K562 (cell line): Measurements from ENCODE around the gene INCA1. TPM values are rescaled to one million over a fixed set of nuclear protein-coding genes. Genes with fewer than 3 reads are reported as not detected.

Source experiments
- ARNT ChIP-seq, 2 experiments: fragments of 450-650 bp; IDR thresholded peaks; 2 replicates each; pipeline ENCODE4 v1.6.1; 2016; ENCODE audit warnings: mild to moderate bottlenecking in 1 of 2
- CEBPG ChIP-seq, 3 experiments: fragments of 200-800 bp in 1 of 3; sonication (Bioruptor generic) in 1 of 3; sonication (generic) in 1 of 3; formaldehyde crosslinking in 1 of 3; IDR thresholded peaks in 2 of 3; conservative IDR thresholded peaks in 1 of 3; 2 replicates each; pipeline versions ENCODE4 v1.6.1 to v1.8.0; 2016 to 2022; ENCODE audit warnings: missing compliant biosample characterization in 2 of 3, missing genetic modification characterization in 2 of 3, mild to moderate bottlenecking in 1 of 3, missing genetic modification reagents in 1 of 3
- DMBX1 ChIP-seq: fragments of 250-450 bp; sonication (Bioruptor Pico); IDR thresholded peaks from 2 replicates; pipeline ENCODE4 v1.8.0; 2022; ENCODE audit warnings: inconsistent platforms, mild to moderate bottlenecking, moderate library complexity, borderline replicate concordance
- GTF2E2 ChIP-seq: fragments of 200-800 bp; sonication (Bioruptor generic); IDR thresholded peaks from 2 replicates; pipeline ENCODE4 v1.6.1; 2016; ENCODE audit warnings: missing genetic modification characterization, missing compliant biosample characterization
- NR2C1 ChIP-seq, 2 experiments: fragments of 450-650 bp; IDR thresholded peaks; 2 replicates each; pipeline ENCODE4 v1.6.1; 2017; ENCODE audit warnings: mild to moderate bottlenecking in 2 of 2, antibody characterized with exemption in 1 of 2, inconsistent platforms in 1 of 2, missing compliant biosample characterization in 1 of 2, missing genetic modification characterization in 1 of 2
- RBM14 ChIP-seq: fragments of 200-400 bp; formaldehyde crosslinking; IDR thresholded peaks from 2 replicates; pipeline ENCODE4 v1.6.1; 2018; ENCODE audit warnings: low read depth, mild to moderate bottlenecking, low read length, moderate library complexity, borderline replicate concordance; ENCODE audit not compliant: insufficient read depth
- SP1 ChIP-seq: sonication (generic); formaldehyde crosslinking; IDR thresholded peaks from 2 replicates; pipeline ENCODE4 v1.8.1; 2022; ENCODE audit warnings: mild to moderate bottlenecking, missing genetic modification reagents
- TAF9B ChIP-seq: fragments of 450-650 bp; IDR thresholded peaks from 2 replicates; pipeline ENCODE4 v1.6.1; 2018; ENCODE audit warnings: mild to moderate bottlenecking; ENCODE audit not compliant: partially characterized antibody
- WHSC1 ChIP-seq: IDR thresholded peaks from one replicate; pipeline ENCODE4 v1.6.1; 2012; ENCODE audit warnings: low read length, control low read depth, inconsistent platforms
- ZNF134 ChIP-seq: fragments of 250-450 bp; sonication (Bioruptor Pico); conservative IDR thresholded peaks from 2 replicates; pipeline ENCODE4 v1.4.0; 2020
- ZNF224 ChIP-seq: sonication (generic); formaldehyde crosslinking; IDR thresholded peaks from 2 replicates; pipeline ENCODE4 v1.8.0; 2022; ENCODE audit warnings: mild to moderate bottlenecking, missing genetic modification reagents
- polyA plus RNA-seq, 8 experiments: library from polyadenylated mRNA; depleted of rRNA in 4 of 8; stranded (reverse) in 5 of 8; unstranded in 3 of 8; fragments of >200 nt; fragmentation: Nextera tagmentation in 2 of 8; fragmentation: Illumina TruSeq in 1 of 8; extraction: Ambion mirVana in 2 of 8; extraction: Trizol in 1 of 8; gene quantifications; 2 replicates each; pipeline versions ENCODE4 v1.2.1 to v1.2.3, GENCODE V29; 2011 to 2014; ENCODE audit warnings: inconsistent platforms in 1 of 8, missing spikeins in 1 of 8
- total RNA-seq, 7 experiments: library from RNA; depleted of rRNA in 6 of 7; stranded (reverse); fragments of >200 nt in 6 of 7; fragmentation: Illumina TruSeq in 2 of 7; extraction: Trizol in 2 of 7; gene quantifications; 2 replicates each; pipeline versions ENCODE4 v1.2.1 to v1.2.3, GENCODE V29; 2011 to 2021; ENCODE audit warnings: low replicate concordance in 1 of 7
- TF ChIP-seq, protein P1 (sequence below): fragments of 250-450 bp; sonication (Bioruptor Pico); IDR thresholded peaks from 2 replicates; pipeline ENCODE4 v1.5.0; 2021
- TF ChIP-seq, protein P2 (sequence below): IDR thresholded peaks from 2 replicates; pipeline ENCODE4 v1.6.1; 2011; ENCODE audit not compliant: insufficient read length; ENCODE audit errors: extremely low read depth
- TF ChIP-seq, protein P3 (sequence below): fragments of 450-650 bp; IDR thresholded peaks from 2 replicates; pipeline ENCODE4 v1.6.1; 2014; ENCODE audit warnings: low read depth, mild to moderate bottlenecking, moderate library complexity, borderline replicate concordance
- TF ChIP-seq, protein P4 (sequence below): fragments of 200-800 bp; sonication (Bioruptor generic); IDR thresholded peaks from 2 replicates; pipeline ENCODE4 v1.6.1; 2016; ENCODE audit warnings: missing genetic modification characterization, missing compliant biosample characterization
- TF ChIP-seq, protein P5 (sequence below): fragments of 250-450 bp; sonication (Bioruptor Pico); IDR thresholded peaks from 2 replicates; pipeline ENCODE4 v1.5.0; 2021

Gene INCA1
- total and polyA plus RNA-seq, 9 of the 15 experiments (the other 6 are each of a cell fraction or from before 2014, with no cell fraction given), result 0.08 to 0.50 (median 0.13) TPM; not detected in 4

DNA sequence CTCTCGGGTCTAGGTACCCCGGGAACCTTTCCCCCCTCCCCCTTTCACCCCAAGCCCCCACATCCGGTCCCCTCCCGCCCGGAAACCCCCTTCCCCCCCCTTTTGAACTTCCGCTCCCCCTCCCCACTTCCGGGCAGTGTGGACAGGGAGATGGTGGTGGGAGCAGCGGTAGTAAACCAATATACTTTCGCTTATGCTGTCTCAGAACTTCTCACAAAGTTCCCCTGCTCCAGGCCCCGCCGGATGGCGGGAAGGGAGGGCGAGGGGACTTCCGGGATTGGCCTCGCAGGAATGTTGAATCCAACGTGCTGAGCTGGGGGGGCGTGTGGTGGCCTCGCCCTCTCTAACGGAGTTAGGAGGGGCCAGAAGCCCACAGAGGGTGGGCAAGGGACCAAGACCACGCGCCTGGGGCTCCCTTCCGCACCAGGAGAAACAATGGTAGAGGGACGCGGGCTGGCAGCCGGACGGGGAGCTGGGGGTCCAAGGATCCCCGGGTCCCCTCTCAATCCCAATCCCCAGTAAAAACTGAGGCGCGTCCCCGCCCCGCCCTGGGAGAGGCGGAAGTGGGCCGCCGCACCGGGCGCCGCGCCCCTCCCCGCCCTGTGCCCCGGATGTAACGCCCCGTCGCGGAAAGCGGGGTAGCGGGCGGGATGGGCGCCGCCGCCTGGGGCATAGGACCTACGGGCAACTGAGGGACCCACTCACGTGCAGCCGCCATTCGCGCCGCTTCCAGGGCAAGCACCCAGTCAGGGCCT lies 49.7 kb downstream of the INCA1 start (continued):
- TF ChIP-seq DMBX1 (no peak), ZNF134 (CRISPR knock-in tag) (no peak), TAF9B (no peak), WHSC1 (no peak), GTF2E2 (tag) (no peak), RBM14 (no peak), ARNT (IDR thresholded peaks at IDR 0.05) (no peak), ZNF224 (CRISPR knock-in tag) (no peak), CEBPG (CRISPR knock-in tag; IDR thresholded peaks at IDR 0.05) (no peak), CEBPG (tag; conservative IDR thresholded peaks at IDR 0.05 in 1 of 2, IDR thresholded peaks at IDR 0.05 in 1 of 2) (no peak), NR2C1 (IDR thresholded peaks at IDR 0.05) (no peak), NR2C1 (tag; IDR thresholded peaks at IDR 0.05) (no peak), SP1 (CRISPR knock-in tag) (no peak; the same call in 1 of the 2 replicates)
- TF ChIP-seq, protein P1, sequence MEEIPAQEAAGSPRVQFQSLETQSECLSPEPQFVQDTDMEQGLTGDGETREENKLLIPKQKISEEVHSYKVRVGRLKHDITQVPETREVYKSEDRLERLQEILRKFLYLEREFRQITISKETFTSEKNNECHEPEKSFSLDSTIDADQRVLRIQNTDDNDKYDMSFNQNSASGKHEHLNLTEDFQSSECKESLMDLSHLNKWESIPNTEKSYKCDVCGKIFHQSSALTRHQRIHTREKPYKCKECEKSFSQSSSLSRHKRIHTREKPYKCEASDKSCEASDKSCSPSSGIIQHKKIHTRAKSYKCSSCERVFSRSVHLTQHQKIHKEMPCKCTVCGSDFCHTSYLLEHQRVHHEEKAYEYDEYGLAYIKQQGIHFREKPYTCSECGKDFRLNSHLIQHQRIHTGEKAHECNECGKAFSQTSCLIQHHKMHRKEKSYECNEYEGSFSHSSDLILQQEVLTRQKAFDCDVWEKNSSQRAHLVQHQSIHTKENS (CRISPR knock-in tag), result no peak
- TF ChIP-seq, protein P2, sequence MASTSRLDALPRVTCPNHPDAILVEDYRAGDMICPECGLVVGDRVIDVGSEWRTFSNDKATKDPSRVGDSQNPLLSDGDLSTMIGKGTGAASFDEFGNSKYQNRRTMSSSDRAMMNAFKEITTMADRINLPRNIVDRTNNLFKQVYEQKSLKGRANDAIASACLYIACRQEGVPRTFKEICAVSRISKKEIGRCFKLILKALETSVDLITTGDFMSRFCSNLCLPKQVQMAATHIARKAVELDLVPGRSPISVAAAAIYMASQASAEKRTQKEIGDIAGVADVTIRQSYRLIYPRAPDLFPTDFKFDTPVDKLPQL, result no peak
- TF ChIP-seq, protein P3, sequence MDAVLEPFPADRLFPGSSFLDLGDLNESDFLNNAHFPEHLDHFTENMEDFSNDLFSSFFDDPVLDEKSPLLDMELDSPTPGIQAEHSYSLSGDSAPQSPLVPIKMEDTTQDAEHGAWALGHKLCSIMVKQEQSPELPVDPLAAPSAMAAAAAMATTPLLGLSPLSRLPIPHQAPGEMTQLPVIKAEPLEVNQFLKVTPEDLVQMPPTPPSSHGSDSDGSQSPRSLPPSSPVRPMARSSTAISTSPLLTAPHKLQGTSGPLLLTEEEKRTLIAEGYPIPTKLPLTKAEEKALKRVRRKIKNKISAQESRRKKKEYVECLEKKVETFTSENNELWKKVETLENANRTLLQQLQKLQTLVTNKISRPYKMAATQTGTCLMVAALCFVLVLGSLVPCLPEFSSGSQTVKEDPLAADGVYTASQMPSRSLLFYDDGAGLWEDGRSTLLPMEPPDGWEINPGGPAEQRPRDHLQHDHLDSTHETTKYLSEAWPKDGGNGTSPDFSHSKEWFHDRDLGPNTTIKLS, result no peak
- TF ChIP-seq, protein P4, sequence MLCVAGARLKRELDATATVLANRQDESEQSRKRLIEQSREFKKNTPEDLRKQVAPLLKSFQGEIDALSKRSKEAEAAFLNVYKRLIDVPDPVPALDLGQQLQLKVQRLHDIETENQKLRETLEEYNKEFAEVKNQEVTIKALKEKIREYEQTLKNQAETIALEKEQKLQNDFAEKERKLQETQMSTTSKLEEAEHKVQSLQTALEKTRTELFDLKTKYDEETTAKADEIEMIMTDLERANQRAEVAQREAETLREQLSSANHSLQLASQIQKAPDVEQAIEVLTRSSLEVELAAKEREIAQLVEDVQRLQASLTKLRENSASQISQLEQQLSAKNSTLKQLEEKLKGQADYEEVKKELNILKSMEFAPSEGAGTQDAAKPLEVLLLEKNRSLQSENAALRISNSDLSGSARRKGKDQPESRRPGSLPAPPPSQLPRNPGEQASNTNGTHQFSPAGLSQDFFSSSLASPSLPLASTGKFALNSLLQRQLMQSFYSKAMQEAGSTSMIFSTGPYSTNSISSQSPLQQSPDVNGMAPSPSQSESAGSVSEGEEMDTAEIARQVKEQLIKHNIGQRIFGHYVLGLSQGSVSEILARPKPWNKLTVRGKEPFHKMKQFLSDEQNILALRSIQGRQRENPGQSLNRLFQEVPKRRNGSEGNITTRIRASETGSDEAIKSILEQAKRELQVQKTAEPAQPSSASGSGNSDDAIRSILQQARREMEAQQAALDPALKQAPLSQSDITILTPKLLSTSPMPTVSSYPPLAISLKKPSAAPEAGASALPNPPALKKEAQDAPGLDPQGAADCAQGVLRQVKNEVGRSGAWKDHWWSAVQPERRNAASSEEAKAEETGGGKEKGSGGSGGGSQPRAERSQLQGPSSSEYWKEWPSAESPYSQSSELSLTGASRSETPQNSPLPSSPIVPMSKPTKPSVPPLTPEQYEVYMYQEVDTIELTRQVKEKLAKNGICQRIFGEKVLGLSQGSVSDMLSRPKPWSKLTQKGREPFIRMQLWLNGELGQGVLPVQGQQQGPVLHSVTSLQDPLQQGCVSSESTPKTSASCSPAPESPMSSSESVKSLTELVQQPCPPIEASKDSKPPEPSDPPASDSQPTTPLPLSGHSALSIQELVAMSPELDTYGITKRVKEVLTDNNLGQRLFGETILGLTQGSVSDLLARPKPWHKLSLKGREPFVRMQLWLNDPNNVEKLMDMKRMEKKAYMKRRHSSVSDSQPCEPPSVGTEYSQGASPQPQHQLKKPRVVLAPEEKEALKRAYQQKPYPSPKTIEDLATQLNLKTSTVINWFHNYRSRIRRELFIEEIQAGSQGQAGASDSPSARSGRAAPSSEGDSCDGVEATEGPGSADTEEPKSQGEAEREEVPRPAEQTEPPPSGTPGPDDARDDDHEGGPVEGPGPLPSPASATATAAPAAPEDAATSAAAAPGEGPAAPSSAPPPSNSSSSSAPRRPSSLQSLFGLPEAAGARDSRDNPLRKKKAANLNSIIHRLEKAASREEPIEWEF (CRISPR knock-in tag), result no peak
- TF ChIP-seq, protein P5, sequence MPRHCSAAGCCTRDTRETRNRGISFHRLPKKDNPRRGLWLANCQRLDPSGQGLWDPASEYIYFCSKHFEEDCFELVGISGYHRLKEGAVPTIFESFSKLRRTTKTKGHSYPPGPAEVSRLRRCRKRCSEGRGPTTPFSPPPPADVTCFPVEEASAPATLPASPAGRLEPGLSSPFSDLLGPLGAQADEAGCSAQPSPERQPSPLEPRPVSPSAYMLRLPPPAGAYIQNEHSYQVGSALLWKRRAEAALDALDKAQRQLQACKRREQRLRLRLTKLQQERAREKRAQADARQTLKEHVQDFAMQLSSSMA, result no peak
